ENCODE measurements around the gene HOXB13. TPM values are rescaled to one million over a fixed set of nuclear protein-coding genes. Genes with fewer than 3 reads are reported as not detected.

The HOXB13 gene
- polyA plus RNA-seq, 1 experiment = 0.70 TPM

DNA sequence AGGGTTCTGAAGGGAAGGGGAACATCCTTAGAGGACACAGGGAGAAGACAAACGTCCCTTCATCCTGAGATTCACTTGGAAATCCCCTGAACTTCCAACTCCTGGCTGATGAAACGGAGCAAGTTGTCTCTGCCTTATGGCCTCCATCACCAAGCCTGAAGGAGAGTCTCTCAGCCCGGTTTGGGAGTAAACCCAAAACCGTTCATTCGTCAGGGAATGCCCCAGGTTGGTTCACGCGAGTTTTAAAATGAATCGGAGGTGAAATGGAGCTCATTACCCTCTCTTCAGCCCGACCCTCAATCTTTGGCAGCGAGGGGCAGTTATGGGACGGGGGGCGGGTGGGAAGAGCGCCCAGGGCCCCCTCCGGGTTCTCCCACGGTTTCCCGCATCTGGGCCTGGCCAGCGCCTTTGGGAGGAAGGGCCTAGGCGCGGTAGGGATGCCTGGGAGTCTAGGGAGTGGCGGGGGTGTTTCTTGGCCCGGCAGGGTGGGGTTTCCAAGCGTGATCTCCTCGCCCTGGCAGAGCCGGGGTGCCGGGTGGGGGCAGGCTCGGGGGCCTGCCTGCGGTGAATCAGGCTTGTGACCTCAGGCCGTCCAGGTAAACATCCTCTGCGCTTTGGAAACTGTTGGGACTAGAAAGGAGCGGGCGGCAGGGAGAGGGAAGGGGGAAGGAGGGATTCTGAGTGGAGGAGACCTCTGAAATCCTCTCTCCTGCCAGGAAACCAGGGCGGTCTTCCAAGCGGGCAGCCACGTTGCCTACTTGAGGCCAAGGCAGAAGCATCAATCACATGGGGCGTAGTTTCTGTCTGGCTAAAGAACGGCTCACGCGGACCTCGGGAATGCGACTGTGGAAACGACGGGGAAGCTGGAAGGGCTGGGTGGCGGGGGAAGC lies 24.1 kb upstream of the HOXB13 start:
- DNase-seq (ENCODE audit: low read depth) = no peak
- Histone ChIP-seq H3K4me3 (ENCODE audit: low read depth, low read length) (no peak overlapping the region), H3K36me3 (ENCODE audit: control insufficient read depth, insufficient read depth, low read length) (no peaks in the 10 kb centered on the region), H3K27me3 (ENCODE audit: control insufficient read depth, insufficient read depth, low read length) (peaks cover 58% of the 10 kb centered on the region)
- TF ChIP-seq, protein P1, sequence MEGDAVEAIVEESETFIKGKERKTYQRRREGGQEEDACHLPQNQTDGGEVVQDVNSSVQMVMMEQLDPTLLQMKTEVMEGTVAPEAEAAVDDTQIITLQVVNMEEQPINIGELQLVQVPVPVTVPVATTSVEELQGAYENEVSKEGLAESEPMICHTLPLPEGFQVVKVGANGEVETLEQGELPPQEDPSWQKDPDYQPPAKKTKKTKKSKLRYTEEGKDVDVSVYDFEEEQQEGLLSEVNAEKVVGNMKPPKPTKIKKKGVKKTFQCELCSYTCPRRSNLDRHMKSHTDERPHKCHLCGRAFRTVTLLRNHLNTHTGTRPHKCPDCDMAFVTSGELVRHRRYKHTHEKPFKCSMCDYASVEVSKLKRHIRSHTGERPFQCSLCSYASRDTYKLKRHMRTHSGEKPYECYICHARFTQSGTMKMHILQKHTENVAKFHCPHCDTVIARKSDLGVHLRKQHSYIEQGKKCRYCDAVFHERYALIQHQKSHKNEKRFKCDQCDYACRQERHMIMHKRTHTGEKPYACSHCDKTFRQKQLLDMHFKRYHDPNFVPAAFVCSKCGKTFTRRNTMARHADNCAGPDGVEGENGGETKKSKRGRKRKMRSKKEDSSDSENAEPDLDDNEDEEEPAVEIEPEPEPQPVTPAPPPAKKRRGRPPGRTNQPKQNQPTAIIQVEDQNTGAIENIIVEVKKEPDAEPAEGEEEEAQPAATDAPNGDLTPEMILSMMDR (IDR thresholded peaks at IDR 0.05; ENCODE audit: insufficient read depth, low read depth, low read length) = no peak
- POLR2A ChIA-PET = no interaction called here
- CTCF ChIA-PET = interaction anchor here (0.9 kb wide), 1 partner anchor 27 kb away, joined by 4 read pairs; no protein-coding TSS in a partner anchor

DNA sequence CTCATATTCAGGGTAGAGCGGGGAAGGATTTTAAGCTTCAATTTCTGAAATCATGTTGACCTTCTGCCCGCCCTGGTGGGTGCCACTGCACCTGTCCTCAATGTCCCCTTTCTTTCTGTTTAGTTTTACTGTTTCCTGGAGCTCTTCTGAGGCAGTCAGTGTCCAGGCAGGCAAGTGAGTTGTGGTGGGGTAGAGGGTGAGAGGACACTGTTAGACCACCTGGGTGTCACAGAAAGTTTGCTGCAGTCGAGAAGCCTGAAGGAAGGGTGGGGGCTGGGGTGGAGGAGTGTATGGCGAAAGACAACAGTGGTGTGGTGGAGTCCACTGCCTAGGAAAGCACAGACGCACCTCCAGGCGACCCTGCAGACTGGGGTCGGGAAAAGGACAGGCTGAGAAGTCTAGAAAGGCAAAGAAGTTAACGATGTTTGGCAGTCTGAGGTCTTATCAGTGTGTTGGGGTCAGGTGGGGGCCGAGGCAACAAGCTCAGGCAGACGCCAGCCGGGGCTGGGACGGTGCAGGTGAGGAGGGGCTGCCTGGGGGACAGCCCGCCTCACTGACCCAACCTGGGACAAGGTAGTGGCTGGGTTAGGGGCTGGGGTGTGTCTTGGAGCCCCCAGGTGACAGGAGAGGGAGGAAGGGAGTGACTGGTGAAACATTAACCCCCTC lies 23.3 kb upstream of the HOXB13 start:
- POLR2A ChIA-PET = no interaction called here
- DNase-seq (ENCODE audit: low read depth) = no peak
- H3K27me3 ChIP-seq (ENCODE audit: control insufficient read depth, insufficient read depth, low read length) = peaks cover 63% of the 10 kb centered on the region
- H3K36me3 ChIP-seq (ENCODE audit: control insufficient read depth, insufficient read depth, low read length) = no peaks in the 10 kb centered on the region
- H3K4me3 ChIP-seq (ENCODE audit: low read depth, low read length) = no peak overlapping the region
- CTCF ChIA-PET = interaction anchor here (0.9 to 1.3 kb wide), 4 partner anchors 27 to 80 kb away, joined by 3 to 8 read pairs (median 3); no protein-coding TSS in a partner anchor
- TF ChIP-seq, protein P1 (IDR thresholded peaks at IDR 0.05; ENCODE audit: insufficient read depth, low read depth, low read length) = no peak

DNA sequence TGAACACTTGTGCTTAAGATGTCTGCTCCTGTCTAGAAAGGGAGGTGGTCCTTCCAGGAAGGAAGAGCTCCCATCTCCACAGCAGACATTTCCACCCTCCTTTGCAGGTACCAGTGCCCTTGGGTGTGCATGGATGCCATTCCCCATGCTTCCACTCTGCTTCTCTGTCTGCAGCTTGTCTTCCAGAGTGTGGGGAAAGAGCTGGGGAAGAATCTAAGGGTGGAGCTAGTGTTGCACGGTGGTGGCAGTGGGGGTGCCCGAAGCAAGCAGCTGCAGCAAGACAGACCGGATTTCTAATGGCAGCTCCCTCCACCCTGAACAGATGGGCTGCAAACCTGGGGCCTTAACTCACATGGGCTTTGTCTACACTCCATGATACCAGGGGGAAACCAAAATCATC lies 22.6 kb upstream of the HOXB13 start:
- Histone ChIP-seq H3K27me3 (ENCODE audit: control insufficient read depth, insufficient read depth, low read length) (peaks cover 65% of the 10 kb centered on the region), H3K4me3 (ENCODE audit: low read depth, low read length) (no peak overlapping the region), H3K36me3 (ENCODE audit: control insufficient read depth, insufficient read depth, low read length) (no peaks in the 10 kb centered on the region)
- CTCF ChIA-PET = interaction anchor here (0.6 to 1.3 kb wide), 5 partner anchors 26 to 80 kb away, joined by 3 to 8 read pairs (median 3); no protein-coding TSS in a partner anchor
- DNase-seq (ENCODE audit: low read depth) = no peak
- POLR2A ChIA-PET = no interaction called here
- TF ChIP-seq, protein P1 (IDR thresholded peaks at IDR 0.05; ENCODE audit: insufficient read depth, low read depth, low read length) = no peak

DNA sequence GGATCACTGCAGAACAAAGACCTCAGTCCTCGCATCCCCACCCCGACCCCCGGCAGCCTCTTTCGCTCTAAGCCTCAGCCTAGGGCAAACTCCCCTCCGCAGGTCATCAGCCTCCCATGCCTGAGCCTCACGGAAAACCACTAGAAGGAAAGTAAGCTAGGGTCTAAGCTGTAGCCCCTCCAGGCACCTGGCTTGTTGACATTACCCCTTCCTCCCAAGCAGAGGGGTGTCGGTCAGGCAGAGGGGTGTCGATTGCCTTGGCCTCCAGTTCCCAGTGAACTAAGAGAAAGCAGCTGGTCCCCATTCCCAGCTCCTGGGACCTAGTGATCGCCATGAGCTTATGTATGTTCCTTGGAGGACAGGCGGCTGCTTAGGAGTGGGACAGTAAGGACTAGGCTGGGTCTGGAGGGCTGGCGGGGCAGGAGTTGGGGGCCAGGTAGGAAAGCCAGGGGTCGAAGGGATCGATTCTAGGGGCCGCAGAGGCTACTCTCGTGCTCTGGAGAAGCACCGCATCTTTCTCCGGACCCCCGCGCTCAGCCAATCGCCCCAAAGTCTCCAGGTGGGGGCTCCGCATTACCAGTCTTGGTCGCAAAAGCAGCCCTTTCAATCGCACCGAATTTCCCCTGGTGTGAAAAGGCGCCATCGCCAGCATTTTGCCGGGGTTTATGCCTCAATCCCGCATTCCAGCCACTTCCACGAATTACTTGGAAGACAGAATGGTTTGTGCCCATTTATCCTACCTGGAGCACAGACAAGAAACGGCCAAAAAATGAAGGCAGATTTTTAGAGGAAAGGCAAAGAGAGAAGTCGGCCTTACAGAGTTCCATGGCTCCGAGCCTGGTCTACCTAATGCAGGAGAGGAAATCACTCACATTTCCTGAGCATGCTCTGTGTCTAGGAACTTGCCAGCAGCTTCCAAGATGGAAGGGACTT lies 21.3 kb upstream of the HOXB13 start:
- CTCF ChIA-PET = interaction anchor here (0.9 to 1.4 kb wide), 2 partner anchors 31 to 41 kb away, joined by 3 read pairs; no protein-coding TSS in a partner anchor
- peaks cover 74% of the 10 kb centered on the region for H3K27me3 ChIP-seq (ENCODE audit: control insufficient read depth, insufficient read depth, low read length)

More for the DNA sequence above, 21.3 kb upstream of the HOXB13 start:
- H3K4me3 ChIP-seq (ENCODE audit: low read depth, low read length) = no peak overlapping the region
- TF ChIP-seq, protein P1 (IDR thresholded peaks at IDR 0.05; ENCODE audit: insufficient read depth, low read depth, low read length) = no peak
- DNase-seq (ENCODE audit: low read depth) = no peak
- no peaks in the 10 kb centered on the region for H3K36me3 ChIP-seq (ENCODE audit: control insufficient read depth, insufficient read depth, low read length)
- POLR2A ChIA-PET = no interaction called here

Measured in BJ (cell line).